ENCODE results near the gene CLCN1.

- TF ChIP-seq CTCF (IDR thresholded peaks at IDR 0.05) (no peak), POLR2A (IDR thresholded peaks at IDR 0.05; ENCODE audit: low read length) (no peak)
Measured at GRCh38 chr7:143325240-143325639, 9.3 kb downstream of the CLCN1 start.
